K562 (cell line): ENCODE data around the gene CLCNKA. TPM values are rescaled to one million over a fixed set of nuclear protein-coding genes. Genes with fewer than 3 reads are reported as not detected.

ENCODE experiments used
- ATAC-seq: fragments of 200-7000 bp; cut with Tn5 transposase; 3 replicates; pipeline ENCODE4 v1.9.1; 2020; ENCODE audit warnings: moderate library complexity
- BruUV-seq: library from RNA; stranded (reverse); fragments of 400-500 nt; replicated peaks from 2 replicates; lab custom pipeline; 2021; lab: Mats Ljungman, UMichigan
- CTCF ChIA-PET: fragments of 300-600 bp; formaldehyde crosslinking; extraction: SDS; loops from one replicate; lab custom pipeline; 2021; ENCODE audit warnings: low intra/inter-chr PET ratio; lab: Yijun Ruan, JAX
- POLR2A ChIA-PET: fragments of 300-600, 350-650 bp; sonication (Branson Sonifier 250); formaldehyde crosslinking; extraction: SDS; loops from one replicate; lab custom pipeline; 2021; ENCODE audit warnings: antibody characterized with exemption, inconsistent platforms; lab: Yijun Ruan, JAX
- DNase-seq, 4 experiments: peaks; one replicate each; pipeline versions ENCODE4 v3.0.0 to v3.0.0-alpha.2; 2011 to 2018; ENCODE audit warnings: low spot score in 3 of 4, mixed read lengths in 3 of 4; ENCODE audit errors: extremely low read depth in 1 of 4
- FAIRE-seq: peaks from 2 replicates; lab custom pipeline; 2011; peaks lifted over from hg19 to GRCh38; lab: Jason Lieb, UNC
- H2AFZ ChIP-seq: 2 replicates; pipeline ENCODE4 v1.6.0; 2011; ENCODE audit warnings: low read depth, low read length, control low read depth, inconsistent platforms
- H3K27ac ChIP-seq: fragments of 200-600 bp; 3 replicates; pipeline ENCODE4 v1.8.0; 2011; ENCODE audit warnings: low read depth, mild to moderate bottlenecking, control low read depth, inconsistent platforms, low read length, moderate library complexity, mixed read lengths; ENCODE audit errors: extremely low read depth
- H3K27me3 ChIP-seq, 2 experiments: fragments of 300-600 bp in 1 of 2; 2 replicates in 1 of 2; 3 replicates in 1 of 2; pipeline versions ENCODE4 v1.6.0 to v1.8.0; 2011; ENCODE audit warnings: inconsistent platforms in 2 of 2, low read length in 2 of 2, mild to moderate bottlenecking in 1 of 2, mixed read lengths in 1 of 2, moderate library complexity in 1 of 2; ENCODE audit not compliant: control insufficient read depth in 2 of 2, insufficient read depth in 2 of 2
- H3K36me3 ChIP-seq: fragments of 300-600 bp; 3 replicates; pipeline ENCODE4 v1.8.0; 2011; ENCODE audit warnings: mild to moderate bottlenecking, low read length, inconsistent platforms; ENCODE audit not compliant: control insufficient read depth, insufficient read depth
- H3K4me1 ChIP-seq, 2 experiments: fragments of 200-600 bp in 1 of 2; replicated peaks in 1 of 2; 2 replicates in 1 of 2; 3 replicates in 1 of 2; pipeline versions ENCODE4 v1.5.1 to v1.8.0; 2011; ENCODE audit warnings: inconsistent platforms in 2 of 2, low read length in 2 of 2, mild to moderate bottlenecking in 1 of 2, mixed read lengths in 1 of 2, moderate library complexity in 1 of 2; ENCODE audit not compliant: control insufficient read depth in 2 of 2, insufficient read depth in 2 of 2
- H3K4me2 ChIP-seq: 2 replicates; pipeline ENCODE4 v1.6.1; 2011; ENCODE audit warnings: low read length, control low read depth, inconsistent platforms, mixed read lengths; ENCODE audit not compliant: insufficient read depth
- H3K4me3 ChIP-seq: fragments of 200-600 bp; sonication (generic), shearing (Covaris generic); 2 replicates; pipeline ENCODE4 v1.5.1; 2016; ENCODE audit warnings: control low read depth, inconsistent platforms
- H3K79me2 ChIP-seq: fragments of 200-600 bp; 3 replicates; pipeline ENCODE4 v1.8.0; 2011; ENCODE audit warnings: low read length, inconsistent platforms; ENCODE audit not compliant: control insufficient read depth, insufficient read depth
- H3K9ac ChIP-seq, 2 experiments: 2 replicates each; pipeline versions ENCODE4 v1.6.0 to v1.6.1; 2011; ENCODE audit warnings: low read depth in 2 of 2, low read length in 2 of 2, control low read depth in 1 of 2, inconsistent platforms in 1 of 2, mild to moderate bottlenecking in 1 of 2, mixed read lengths in 1 of 2; ENCODE audit not compliant: insufficient read depth in 1 of 2
- H3K9me1 ChIP-seq: one replicate; pipeline ENCODE4 v1.6.0; 2011; ENCODE audit warnings: inconsistent platforms, mild to moderate bottlenecking, low read length, moderate library complexity; ENCODE audit not compliant: control insufficient read depth, insufficient read depth
- H3K9me3 ChIP-seq: replicated peaks from 2 replicates; pipeline ENCODE4 v1.5.1; 2011; ENCODE audit warnings: low read depth, low read length, inconsistent platforms; ENCODE audit not compliant: control insufficient read depth, insufficient read depth
- H4K20me1 ChIP-seq: replicated peaks from 2 replicates; pipeline ENCODE4 v1.6.1; 2011; ENCODE audit warnings: low read length, inconsistent platforms, mixed read lengths; ENCODE audit not compliant: control insufficient read depth, insufficient read depth
- BRD4 ChIP-seq: fragments of 200-600 bp; sonication (generic); IDR thresholded peaks from 2 replicates; pipeline ENCODE4 v1.6.1; 2017; ENCODE audit warnings: inconsistent platforms
- KDM4B ChIP-seq, 2 experiments: fragments of 450-650 bp in 1 of 2; sonication (generic) in 1 of 2; IDR thresholded peaks; 2 replicates each; pipeline ENCODE4 v1.6.1; 2016 to 2017; ENCODE audit warnings: borderline replicate concordance in 2 of 2, antibody characterized with exemption in 1 of 2, low read depth in 1 of 2, mild to moderate bottlenecking in 1 of 2
- PHF20 ChIP-seq: fragments of 450-650 bp; IDR thresholded peaks from 2 replicates; pipeline ENCODE4 v1.6.1; 2018; ENCODE audit not compliant: partially characterized antibody
- SMAD1 ChIP-seq: fragments of 150-350 bp; IDR thresholded peaks from 2 replicates; pipeline ENCODE4 v1.6.1; 2014; ENCODE audit warnings: low read length, low read depth; ENCODE audit not compliant: partially characterized antibody
- ZFX ChIP-seq: sonication (generic); formaldehyde crosslinking; IDR thresholded peaks from 2 replicates; pipeline ENCODE4 v1.8.0; 2022; ENCODE audit warnings: mild to moderate bottlenecking, missing genetic modification reagents, moderate library complexity
- WGBS: fragments of 100-300 bp; shearing (Covaris generic); methylation state at CpG from one replicate; pipeline ENCODE4 v1.1.6; 2016; ENCODE audit warnings: low coverage, mixed read lengths; ENCODE audit not compliant: insufficient coverage; ENCODE audit errors: missing lambda C conversion rate; 5-methylcytosine and 5-hydroxymethylcytosine counted together
- in situ Hi-C: fragments of 300-500 bp; cut with MboI; formaldehyde crosslinking; loops from 4 replicates; pipeline ENCODE4 v1.15.0; 2018; ENCODE audit warnings: inconsistent platforms, mixed read lengths
- intact Hi-C: fragments of 100-400 bp; cut with micrococcal nuclease; formaldehyde crosslinking; loops from 2 replicates; pipeline ENCODE4 v1.14.2; 2022
- polyA plus RNA-seq, 8 experiments: library from polyadenylated mRNA; depleted of rRNA in 4 of 8; stranded (reverse) in 5 of 8; unstranded in 3 of 8; fragments of >200 nt; fragmentation: Nextera tagmentation in 2 of 8; fragmentation: Illumina TruSeq in 1 of 8; extraction: Ambion mirVana in 2 of 8; extraction: Trizol in 1 of 8; gene quantifications; 2 replicates each; pipeline versions ENCODE4 v1.2.1 to v1.2.3, GENCODE V29; 2011 to 2014; ENCODE audit warnings: inconsistent platforms in 1 of 8, missing spikeins in 1 of 8
- total RNA-seq, 7 experiments: library from RNA; depleted of rRNA in 6 of 7; stranded (reverse); fragments of >200 nt in 6 of 7; fragmentation: Illumina TruSeq in 2 of 7; extraction: Trizol in 2 of 7; gene quantifications; 2 replicates each; pipeline versions ENCODE4 v1.2.1 to v1.2.3, GENCODE V29; 2011 to 2021; ENCODE audit warnings: low replicate concordance in 1 of 7
- TF ChIP-seq, protein P1 (sequence below), 2 experiments: fragments of 150-350 bp in 1 of 2; IDR thresholded peaks; 2 replicates each; pipeline ENCODE4 v1.6.1; 2012 to 2016; ENCODE audit warnings: low read depth in 2 of 2, low read length in 2 of 2, mild to moderate bottlenecking in 1 of 2, moderate library complexity in 1 of 2

Gene CLCNKA
- total and polyA plus RNA-seq, 9 of the 15 experiments (the other 6 are each of a cell fraction or from before 2014, with no cell fraction given), result 0.03 to 0.37 (median 0.10) TPM; not detected in 3

GRCh38 chr1:16067933-16068332, 46.1 kb downstream of the CLCNKA start:
- Histone ChIP-seq H3K9ac (0 out of 4 replicates have a peak overlapping the region, but pooled peaks of 1 of the 2 experiments have one; percentile 19), H3K27me3 (peaks cover 17 to 72% of the 10 kb centered on the region in 2 experiments), H3K4me2 (no peak overlapping the region), H3K4me1 (peaks cover 2 to 24% of the 10 kb centered on the region in 2 experiments; a peak in 3 of 5 replicates), H2AFZ (no peak overlapping the region), H3K27ac (no peak overlapping the region), H3K9me1 (no peaks in the 10 kb centered on the region), H3K36me3 (no peaks in the 10 kb centered on the region), H3K4me3 (no peak overlapping the region), H4K20me1 (peaks cover 10% of the 10 kb centered on the region; the same call in 1 of the 2 replicates), H3K79me2 (no peaks in the 10 kb centered on the region), H3K9me3 (no peaks in the 10 kb centered on the region)
- ChIA-PET CTCF (no interaction called here), POLR2A (interaction anchor here (0.5 to 1.2 kb wide), 2 partner anchors 100 to 138 kb away, joined by 3 to 4 read pairs; no protein-coding TSS in a partner anchor)
- WGBS, result 30% methylated on average over 13 of the region's 13 CpGs
- DNase-seq, result no peak
- TF ChIP-seq, protein P1, sequence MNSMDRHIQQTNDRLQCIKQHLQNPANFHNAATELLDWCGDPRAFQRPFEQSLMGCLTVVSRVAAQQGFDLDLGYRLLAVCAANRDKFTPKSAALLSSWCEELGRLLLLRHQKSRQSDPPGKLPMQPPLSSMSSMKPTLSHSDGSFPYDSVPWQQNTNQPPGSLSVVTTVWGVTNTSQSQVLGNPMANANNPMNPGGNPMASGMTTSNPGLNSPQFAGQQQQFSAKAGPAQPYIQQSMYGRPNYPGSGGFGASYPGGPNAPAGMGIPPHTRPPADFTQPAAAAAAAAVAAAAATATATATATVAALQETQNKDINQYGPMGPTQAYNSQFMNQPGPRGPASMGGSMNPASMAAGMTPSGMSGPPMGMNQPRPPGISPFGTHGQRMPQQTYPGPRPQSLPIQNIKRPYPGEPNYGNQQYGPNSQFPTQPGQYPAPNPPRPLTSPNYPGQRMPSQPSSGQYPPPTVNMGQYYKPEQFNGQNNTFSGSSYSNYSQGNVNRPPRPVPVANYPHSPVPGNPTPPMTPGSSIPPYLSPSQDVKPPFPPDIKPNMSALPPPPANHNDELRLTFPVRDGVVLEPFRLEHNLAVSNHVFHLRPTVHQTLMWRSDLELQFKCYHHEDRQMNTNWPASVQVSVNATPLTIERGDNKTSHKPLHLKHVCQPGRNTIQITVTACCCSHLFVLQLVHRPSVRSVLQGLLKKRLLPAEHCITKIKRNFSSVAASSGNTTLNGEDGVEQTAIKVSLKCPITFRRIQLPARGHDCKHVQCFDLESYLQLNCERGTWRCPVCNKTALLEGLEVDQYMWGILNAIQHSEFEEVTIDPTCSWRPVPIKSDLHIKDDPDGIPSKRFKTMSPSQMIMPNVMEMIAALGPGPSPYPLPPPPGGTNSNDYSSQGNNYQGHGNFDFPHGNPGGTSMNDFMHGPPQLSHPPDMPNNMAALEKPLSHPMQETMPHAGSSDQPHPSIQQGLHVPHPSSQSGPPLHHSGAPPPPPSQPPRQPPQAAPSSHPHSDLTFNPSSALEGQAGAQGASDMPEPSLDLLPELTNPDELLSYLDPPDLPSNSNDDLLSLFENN (IDR thresholded peaks at IDR 0.05; ENCODE audit: low read depth in 2 of 2, low read length in 2 of 2), result no peak
- TF ChIP-seq PHF20 (no peak), SMAD1 (no peak), KDM4B (IDR thresholded peaks at IDR 0.05; ENCODE audit: borderline replicate concordance in 2 of 2, low read depth in 1 of 2) (no peak), ZFX (CRISPR knock-in tag) (0 out of 2 replicates have a peak, but pooled peaks have one; percentile 12), BRD4 (no peak)
- intact Hi-C loops (no loop called here), in situ Hi-C loops (loop anchor here (10.0 kb wide), 1 partner anchor 53 kb away; the partner anchor contains the start of gene HSPB7)
- no peak for FAIRE-seq
- no TSS peak for BruUV-seq
- no peak for ATAC-seq
